ENCODE measurements around the gene SDK1.
"Not testable (repeated sequence)": the region's sequence is repeated elsewhere in the genome, so short reads cannot be mapped to it uniquely, and the experiment has no call there.

SDK1 gene

DNA sequence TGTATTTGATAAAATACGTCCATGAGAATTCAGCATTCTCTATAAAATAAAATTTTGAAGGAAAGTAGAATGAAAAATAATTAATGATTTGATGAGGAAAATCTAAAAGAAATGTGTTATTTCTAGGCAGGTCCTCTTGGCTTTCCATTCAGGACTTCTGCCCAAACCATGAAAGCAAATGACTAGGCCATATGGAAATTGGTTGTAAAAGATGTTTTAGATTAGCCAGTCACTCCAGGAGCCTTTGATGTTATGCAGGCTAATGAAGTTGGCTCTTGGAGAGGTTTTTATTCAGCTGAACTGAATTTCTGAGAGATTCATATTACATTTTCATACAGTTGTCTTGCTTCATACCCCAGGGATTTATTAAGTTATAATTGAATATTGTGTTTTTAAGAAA is 452.8 kb downstream of the SDK1 start:
- H3K27me3 ChIP-seq (ENCODE audit: insufficient read depth, low read length): no peaks in the 10 kb centered on the region
- no peak overlapping the region for H3K27ac ChIP-seq (ENCODE audit: low read depth, low read length)
- H2BK120ac ChIP-seq (ENCODE audit: insufficient read depth, low read length, poor library complexity): no peak overlapping the region
- no peak overlapping the region for H4K12ac ChIP-seq (ENCODE audit: low read depth, low read length)
- H3K18ac ChIP-seq (ENCODE audit: low read length): no peak overlapping the region
- H2AFZ ChIP-seq (ENCODE audit: insufficient read depth, low read length, poor library complexity): no peak overlapping the region
- no peaks in the 10 kb centered on the region for H3K79me2 ChIP-seq (ENCODE audit: control insufficient read depth, insufficient read depth, low read length, poor library complexity)
- H3K14ac ChIP-seq (ENCODE audit: low read length): no peak overlapping the region
- H2BK12ac ChIP-seq (ENCODE audit: low read length): no peak overlapping the region
- H3K79me1 ChIP-seq (ENCODE audit: low read length): no peaks in the 10 kb centered on the region
- H3K4ac ChIP-seq (ENCODE audit: low read depth, low read length): no peak overlapping the region
- no peak overlapping the region for H4K8ac ChIP-seq (ENCODE audit: low read depth, low read length)
- no peaks in the 10 kb centered on the region for H3K4me1 ChIP-seq (ENCODE audit: control insufficient read depth in 1 of 2, insufficient read depth in 2 of 2, low read length in 2 of 2)
- H2AK5ac ChIP-seq (ENCODE audit: low read length): no peak overlapping the region
- H3K36me3 ChIP-seq (ENCODE audit: control insufficient read depth in 1 of 2, insufficient read depth in 2 of 2, low read length in 2 of 2): peaks cover 0 to 1% of the 10 kb centered on the region in 2 experiments
- no peak overlapping the region for H3K4me2 ChIP-seq (ENCODE audit: low read length)
- no peak for DNase-seq
- H2BK5ac ChIP-seq (ENCODE audit: low read depth, low read length, poor library complexity): no peak overlapping the region
- no CpG with 5 or more reads among the region's 1 CpG for WGBS (ENCODE audit: extremely low coverage, insufficient coverage, insufficient read length)
- H3K9ac ChIP-seq (ENCODE audit: low read length): no peak overlapping the region
- H3K9me3 ChIP-seq (ENCODE audit: insufficient read depth, low read depth, low read length): peaks cover 1% of the 10 kb centered on the region
- H4K91ac ChIP-seq (ENCODE audit: low read depth, low read length): no peak overlapping the region
- H3K23ac ChIP-seq (ENCODE audit: low read length): no peak overlapping the region
- no peak overlapping the region for H3K4me3 ChIP-seq (ENCODE audit: low read depth, low read length)

GRCh38 chr7:3754493-3755341 is 453.7 kb downstream of the SDK1 start:
- no peaks in the 10 kb centered on the region for H3K79me2 ChIP-seq (ENCODE audit: control insufficient read depth, insufficient read depth, low read length, poor library complexity)
- no peaks in the 10 kb centered on the region for H3K4me1 ChIP-seq (ENCODE audit: control insufficient read depth in 1 of 2, insufficient read depth in 2 of 2, low read length in 2 of 2)
- no peaks in the 10 kb centered on the region for H3K27me3 ChIP-seq (ENCODE audit: insufficient read depth, low read length)
- H3K23ac ChIP-seq (ENCODE audit: low read length): no peak overlapping the region
- no peak overlapping the region for H2BK12ac ChIP-seq (ENCODE audit: low read length)
- 100% methylated on average over 1 of the region's 15 CpGs for WGBS (ENCODE audit: extremely low coverage, insufficient coverage, insufficient read length)
- no peak overlapping the region for H2AFZ ChIP-seq (ENCODE audit: insufficient read depth, low read length, poor library complexity)
- H2AK5ac ChIP-seq (ENCODE audit: low read length): no peak overlapping the region
- no peak overlapping the region for H4K8ac ChIP-seq (ENCODE audit: low read depth, low read length)
- no peak overlapping the region for H3K4me3 ChIP-seq (ENCODE audit: low read depth, low read length)
- H3K14ac ChIP-seq (ENCODE audit: low read length): no peak overlapping the region
- no peak overlapping the region for H3K9ac ChIP-seq (ENCODE audit: low read length)
- H2BK5ac ChIP-seq (ENCODE audit: low read depth, low read length, poor library complexity): no peak overlapping the region
- H2BK120ac ChIP-seq (ENCODE audit: insufficient read depth, low read length, poor library complexity): no peak overlapping the region
- H3K27ac ChIP-seq (ENCODE audit: low read depth, low read length): no peak overlapping the region
- H4K91ac ChIP-seq (ENCODE audit: low read depth, low read length): no peak overlapping the region
- H3K79me1 ChIP-seq (ENCODE audit: low read length): no peaks in the 10 kb centered on the region
- H3K4ac ChIP-seq (ENCODE audit: low read depth, low read length): no peak overlapping the region
- peaks cover 1% of the 10 kb centered on the region for H3K9me3 ChIP-seq (ENCODE audit: insufficient read depth, low read depth, low read length)
- no peak overlapping the region for H4K12ac ChIP-seq (ENCODE audit: low read depth, low read length)
- DNase-seq: no peak
- H3K4me2 ChIP-seq (ENCODE audit: low read length): no peak overlapping the region
- H3K36me3 ChIP-seq (ENCODE audit: control insufficient read depth in 1 of 2, insufficient read depth in 2 of 2, low read length in 2 of 2): peaks cover 0 to 1% of the 10 kb centered on the region in 2 experiments
- no peak overlapping the region for H3K18ac ChIP-seq (ENCODE audit: low read length)

DNA sequence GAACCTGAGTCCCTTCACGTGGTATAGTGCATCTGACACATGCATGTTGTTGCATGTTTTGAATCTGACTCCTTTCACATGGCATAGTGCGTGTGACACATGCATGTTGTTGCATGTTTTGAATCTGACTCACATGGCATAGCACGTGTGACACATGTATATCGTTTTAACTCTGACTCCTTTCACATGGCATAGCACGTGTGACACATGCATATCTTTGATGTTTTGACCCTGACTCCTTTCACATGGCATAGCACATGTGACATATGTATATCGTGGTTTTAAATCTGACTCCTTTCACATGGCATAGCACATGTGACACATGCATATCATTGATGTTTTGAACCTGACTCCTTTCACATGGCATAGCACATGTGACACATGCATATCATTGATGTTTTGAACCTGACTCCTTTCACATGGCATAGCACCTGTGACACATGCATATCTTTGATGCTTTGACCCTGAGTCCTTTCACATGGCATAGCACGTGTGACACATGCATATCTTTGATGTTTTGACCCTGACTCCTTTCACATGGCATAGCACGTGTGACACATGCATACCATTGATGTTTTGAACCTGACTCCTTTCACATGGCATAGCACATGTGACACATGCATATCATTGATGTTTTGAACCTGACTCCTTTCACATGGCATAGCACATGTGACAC is 454.9 kb downstream of the SDK1 start:
- not testable (repeated sequence) for H3K14ac ChIP-seq (ENCODE audit: low read length); H3K4ac ChIP-seq (ENCODE audit: low read depth, low read length); H2BK120ac ChIP-seq (ENCODE audit: insufficient read depth, low read length, poor library complexity); H3K4me1 ChIP-seq (ENCODE audit: control insufficient read depth in 1 of 2, insufficient read depth in 2 of 2, low read length in 2 of 2); H2AFZ ChIP-seq (ENCODE audit: insufficient read depth, low read length, poor library complexity); H4K12ac ChIP-seq (ENCODE audit: low read depth, low read length); H2BK12ac ChIP-seq (ENCODE audit: low read length); H2AK5ac ChIP-seq (ENCODE audit: low read length); H3K18ac ChIP-seq (ENCODE audit: low read length); H3K27ac ChIP-seq (ENCODE audit: low read depth, low read length); H3K23ac ChIP-seq (ENCODE audit: low read length); H3K79me1 ChIP-seq (ENCODE audit: low read length); H3K9ac ChIP-seq (ENCODE audit: low read length); H3K79me2 ChIP-seq (ENCODE audit: control insufficient read depth, insufficient read depth, low read length, poor library complexity); H3K27me3 ChIP-seq (ENCODE audit: insufficient read depth, low read length); H4K8ac ChIP-seq (ENCODE audit: low read depth, low read length); H3K4me2 ChIP-seq (ENCODE audit: low read length); H3K36me3 ChIP-seq (ENCODE audit: control insufficient read depth in 1 of 2, insufficient read depth in 2 of 2, low read length in 2 of 2); H2BK5ac ChIP-seq (ENCODE audit: low read depth, low read length, poor library complexity); H4K91ac ChIP-seq (ENCODE audit: low read depth, low read length); DNase-seq; H3K9me3 ChIP-seq (ENCODE audit: insufficient read depth, low read depth, low read length); H3K4me3 ChIP-seq (ENCODE audit: low read depth, low read length)
- no CpG with 5 or more reads among the region's 8 CpGs for WGBS (ENCODE audit: extremely low coverage, insufficient coverage, insufficient read length)

DNA sequence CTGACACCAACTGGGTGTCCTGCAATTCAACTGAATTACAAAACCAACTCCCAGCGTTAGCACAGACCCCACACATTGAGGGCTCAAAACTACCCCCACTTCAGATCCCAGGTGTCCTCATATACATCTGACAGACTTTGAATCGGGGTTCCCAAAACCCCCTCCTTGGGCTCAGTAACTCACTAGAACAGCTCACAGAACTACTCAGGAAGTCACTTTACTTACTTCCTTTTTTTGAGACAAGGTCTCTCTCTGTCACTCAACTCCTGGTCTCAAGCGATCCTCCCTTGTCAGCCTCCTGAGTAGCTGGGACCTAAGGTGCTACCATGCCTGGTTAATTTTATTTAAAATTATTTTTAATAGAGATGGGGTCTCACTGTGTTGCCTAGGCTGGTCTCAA is 456.0 kb downstream of the SDK1 start:
- Histone ChIP-seq H3K27ac (ENCODE audit: low read depth, low read length) (no peak overlapping the region), H2AFZ (ENCODE audit: insufficient read depth, low read length, poor library complexity) (no peak overlapping the region), H3K4me3 (ENCODE audit: low read depth, low read length) (no peak overlapping the region), H4K91ac (ENCODE audit: low read depth, low read length) (no peak overlapping the region), H2AK5ac (ENCODE audit: low read length) (no peak overlapping the region), H4K8ac (ENCODE audit: low read depth, low read length) (no peak overlapping the region), H3K18ac (ENCODE audit: low read length) (no peak overlapping the region), H3K79me2 (ENCODE audit: control insufficient read depth, insufficient read depth, low read length, poor library complexity) (no peaks in the 10 kb centered on the region), H3K4me1 (ENCODE audit: control insufficient read depth in 1 of 2, insufficient read depth in 2 of 2, low read length in 2 of 2) (no peaks in the 10 kb centered on the region), H3K27me3 (ENCODE audit: insufficient read depth, low read length) (no peaks in the 10 kb centered on the region), H2BK12ac (ENCODE audit: low read length) (no peak overlapping the region), H2BK5ac (ENCODE audit: low read depth, low read length, poor library complexity) (no peak overlapping the region), H3K14ac (ENCODE audit: low read length) (no peak overlapping the region), H3K36me3 (ENCODE audit: control insufficient read depth in 1 of 2, insufficient read depth in 2 of 2, low read length in 2 of 2) (peaks cover 0 to 1% of the 10 kb centered on the region in 2 experiments), H3K4me2 (ENCODE audit: low read length) (no peak overlapping the region), H3K23ac (ENCODE audit: low read length) (no peak overlapping the region), H3K9ac (ENCODE audit: low read length) (no peak overlapping the region), H3K79me1 (ENCODE audit: low read length) (no peaks in the 10 kb centered on the region), H3K4ac (ENCODE audit: low read depth, low read length) (no peak overlapping the region), H4K12ac (ENCODE audit: low read depth, low read length) (no peak overlapping the region), H2BK120ac (ENCODE audit: insufficient read depth, low read length, poor library complexity) (no peak overlapping the region), H3K9me3 (ENCODE audit: insufficient read depth, low read depth, low read length) (peaks cover 1% of the 10 kb centered on the region)
- DNase-seq: no peak
- no CpG with 5 or more reads among the region's 3 CpGs for WGBS (ENCODE audit: extremely low coverage, insufficient coverage, insufficient read length)

Data from trophoblast cell (in vitro differentiated cells and primary cell).